ENCODE results near the gene SMOC1. TPM values are rescaled to one million over a fixed set of nuclear protein-coding genes. Genes with fewer than 3 reads are reported as not detected.

The SMOC1 gene
- total and polyA plus RNA-seq, 9 of the 15 experiments (the other 6 are each of a cell fraction or from before 2014, with no cell fraction given): 0.04 TPM; not detected in 8

GRCh38 chr14:70022771-70023445, 143.7 kb downstream of the SMOC1 start:
- H3K4me2 ChIP-seq (ENCODE audit: insufficient read depth, low read length): no peak overlapping the region
- no peak overlapping the region for H2AFZ ChIP-seq (ENCODE audit: low read depth, low read length)
- no peaks in the 10 kb centered on the region for H4K20me1 ChIP-seq (replicated peaks; ENCODE audit: control insufficient read depth, insufficient read depth, low read length)
- H3K79me2 ChIP-seq (ENCODE audit: control insufficient read depth, insufficient read depth, low read length): no peaks in the 10 kb centered on the region
- POLR2A ChIA-PET: no interaction called here
- 0% methylated on average over 14 of the region's 15 CpGs for WGBS (ENCODE audit: insufficient coverage, low coverage, missing lambda C conversion rate)
- in situ Hi-C loops (cut with MboI) (loop anchor here (10.0 kb wide), 2 partner anchors 208 to 288 kb away; no protein-coding TSS in a partner anchor), intact Hi-C loops (cut with micrococcal nuclease) (no loop called here)
- no peak overlapping the region for H3K4me3 ChIP-seq
- peaks cover 0 to 10% of the 10 kb centered on the region in 2 experiments; a peak in 1 of 5 replicates for H3K27me3 ChIP-seq (ENCODE audit: control insufficient read depth in 2 of 2, insufficient read depth in 2 of 2, low read length in 2 of 2)
- H3K9me1 ChIP-seq (ENCODE audit: control insufficient read depth, insufficient read depth, low read length): no peaks in the 10 kb centered on the region
- no peaks in the 10 kb centered on the region for H3K36me3 ChIP-seq (ENCODE audit: control insufficient read depth, insufficient read depth, low read length)
- no TSS peak for BruUV-seq (replicated peaks)
- no peaks in the 10 kb centered on the region for H3K4me1 ChIP-seq (replicated peaks in 1 of 2; ENCODE audit: control insufficient read depth in 2 of 2, insufficient read depth in 2 of 2, low read length in 2 of 2)
- FAIRE-seq (no peak), ATAC-seq (no peak), DNase-seq (ENCODE audit: extremely low read depth in 1 of 4, low spot score in 3 of 4) (no peak)
- CTCF ChIA-PET (ENCODE audit: low intra/inter-chr PET ratio): no interaction called here
- H3K27ac ChIP-seq (ENCODE audit: extremely low read depth, low read depth, low read length): no peak overlapping the region
- H3K9me3 ChIP-seq (replicated peaks; ENCODE audit: control insufficient read depth, insufficient read depth, low read depth, low read length): no peaks in the 10 kb centered on the region
- no peak overlapping the region for H3K9ac ChIP-seq (ENCODE audit: insufficient read depth in 1 of 2, low read depth in 2 of 2, low read length in 2 of 2)
- TF ChIP-seq RBM22 (IDR thresholded peaks at IDR 0.05; ENCODE audit: low read depth, low read length, poor library complexity, severe bottlenecking) (no peak), DLX4 (CRISPR knock-in tag; IDR thresholded peaks at IDR 0.05) (no peak), ZNF217 (CRISPR knock-in tag; IDR thresholded peaks at IDR 0.05) (no peak), ZZZ3 (IDR thresholded peaks at IDR 0.05) (no peak), ZBTB5 (IDR thresholded peaks at IDR 0.05) (no peak), THRB (CRISPR knock-in tag; conservative IDR thresholded peaks at IDR 0.05) (no peak), CHCHD3 (CRISPR knock-in tag; IDR thresholded peaks at IDR 0.05) (no peak)
- TF ChIP-seq, protein P1, sequence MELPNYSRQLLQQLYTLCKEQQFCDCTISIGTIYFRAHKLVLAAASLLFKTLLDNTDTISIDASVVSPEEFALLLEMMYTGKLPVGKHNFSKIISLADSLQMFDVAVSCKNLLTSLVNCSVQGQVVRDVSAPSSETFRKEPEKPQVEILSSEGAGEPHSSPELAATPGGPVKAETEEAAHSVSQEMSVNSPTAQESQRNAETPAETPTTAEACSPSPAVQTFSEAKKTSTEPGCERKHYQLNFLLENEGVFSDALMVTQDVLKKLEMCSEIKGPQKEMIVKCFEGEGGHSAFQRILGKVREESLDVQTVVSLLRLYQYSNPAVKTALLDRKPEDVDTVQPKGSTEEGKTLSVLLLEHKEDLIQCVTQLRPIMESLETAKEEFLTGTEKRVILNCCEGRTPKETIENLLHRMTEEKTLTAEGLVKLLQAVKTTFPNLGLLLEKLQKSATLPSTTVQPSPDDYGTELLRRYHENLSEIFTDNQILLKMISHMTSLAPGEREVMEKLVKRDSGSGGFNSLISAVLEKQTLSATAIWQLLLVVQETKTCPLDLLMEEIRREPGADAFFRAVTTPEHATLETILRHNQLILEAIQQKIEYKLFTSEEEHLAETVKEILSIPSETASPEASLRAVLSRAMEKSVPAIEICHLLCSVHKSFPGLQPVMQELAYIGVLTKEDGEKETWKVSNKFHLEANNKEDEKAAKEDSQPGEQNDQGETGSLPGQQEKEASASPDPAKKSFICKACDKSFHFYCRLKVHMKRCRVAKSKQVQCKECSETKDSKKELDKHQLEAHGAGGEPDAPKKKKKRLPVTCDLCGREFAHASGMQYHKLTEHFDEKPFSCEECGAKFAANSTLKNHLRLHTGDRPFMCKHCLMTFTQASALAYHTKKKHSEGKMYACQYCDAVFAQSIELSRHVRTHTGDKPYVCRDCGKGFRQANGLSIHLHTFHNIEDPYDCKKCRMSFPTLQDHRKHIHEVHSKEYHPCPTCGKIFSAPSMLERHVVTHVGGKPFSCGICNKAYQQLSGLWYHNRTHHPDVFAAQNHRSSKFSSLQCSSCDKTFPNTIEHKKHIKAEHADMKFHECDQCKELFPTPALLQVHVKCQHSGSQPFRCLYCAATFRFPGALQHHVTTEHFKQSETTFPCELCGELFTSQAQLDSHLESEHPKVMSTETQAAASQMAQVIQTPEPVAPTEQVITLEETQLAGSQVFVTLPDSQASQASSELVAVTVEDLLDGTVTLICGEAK (IDR thresholded peaks at IDR 0.05): no peak
- TF ChIP-seq, protein P1 (CRISPR knock-in tag; IDR thresholded peaks at IDR 0.05): no peak
